Dendritic cell treated with granulocyte-macrophage colony-stimulating factor and Interleukin-4, amounts not matched to agents 40 ng/mL and 50 ng/mL, for 4 days (primary cell): ENCODE measurements around the gene SGCA.

Experiments used
- H3K27ac Mint-ChIP-seq: one replicate; pipeline ENCODE4 v1.8.0; 2022; ENCODE audit warnings: mild to moderate bottlenecking, mixed read lengths
- H3K27me3 Mint-ChIP-seq: one replicate; pipeline ENCODE4 v1.8.0; 2022; ENCODE audit warnings: mild to moderate bottlenecking, mixed read lengths
- H3K36me3 Mint-ChIP-seq: one replicate; pipeline ENCODE4 v1.8.0; 2022; ENCODE audit warnings: low read depth, mixed read lengths
- H3K4me1 Mint-ChIP-seq: one replicate; pipeline ENCODE4 v1.8.0; 2022; ENCODE audit warnings: low read depth, mixed read lengths
- H3K4me3 Mint-ChIP-seq: one replicate; pipeline ENCODE4 v1.8.0; 2022; ENCODE audit warnings: mild to moderate bottlenecking, moderate library complexity, mixed read lengths
- H3K9me3 Mint-ChIP-seq: one replicate; pipeline ENCODE4 v1.8.0; 2022; ENCODE audit warnings: mixed read lengths
- intact Hi-C: fragments of 100-400 bp; cut with micrococcal nuclease; formaldehyde crosslinking; loops from one replicate; pipeline ENCODE4 v1.15.0; 2022

Gene SGCA

DNA sequence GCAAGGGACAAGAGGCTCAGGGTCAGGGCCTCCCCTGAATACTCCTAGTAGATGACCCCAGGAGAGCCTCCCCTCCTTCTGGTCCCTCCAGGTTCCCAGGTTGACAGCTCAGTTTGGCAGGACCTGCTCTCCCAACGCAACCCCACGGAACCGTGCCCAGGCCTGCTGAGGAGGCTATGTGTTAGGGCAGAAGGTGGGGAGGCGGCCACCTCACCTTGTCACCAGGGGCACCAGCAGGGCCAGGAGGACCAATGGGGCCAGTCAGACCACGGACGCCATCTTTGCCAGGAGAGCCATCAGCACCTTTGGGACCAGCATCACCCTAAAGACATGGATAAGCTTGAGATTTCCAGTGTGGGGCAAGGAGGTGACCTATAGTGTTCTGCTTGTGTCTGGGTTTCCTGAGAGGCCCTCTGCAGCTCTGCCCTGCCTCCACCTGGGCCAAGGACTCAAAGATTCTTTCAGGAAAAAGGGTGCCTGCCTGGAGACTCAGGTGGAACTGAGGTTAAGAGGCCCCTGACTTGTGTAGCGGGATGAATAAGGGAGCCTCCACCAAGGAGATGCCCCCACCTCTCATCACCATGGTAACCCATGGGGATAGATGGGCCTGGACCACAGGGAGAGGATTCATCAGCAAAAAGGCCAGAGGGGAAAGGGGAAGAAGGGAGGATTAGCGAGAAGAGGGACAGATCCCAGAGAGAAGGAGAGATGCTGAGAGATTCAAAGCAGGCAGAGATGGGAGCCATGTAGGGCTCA lies 25.0 kb downstream of the SGCA start:
- Mint-ChIP-seq H3K4me3 (no peak overlapping the region), H3K27me3 (peaks cover 21% of the 10 kb centered on the region), H3K27ac (no peak overlapping the region), H3K4me1 (peaks cover 5% of the 10 kb centered on the region), H3K36me3 (no peaks in the 10 kb centered on the region), H3K9me3 (no peaks in the 10 kb centered on the region)
- intact Hi-C loops: no loop called here

DNA sequence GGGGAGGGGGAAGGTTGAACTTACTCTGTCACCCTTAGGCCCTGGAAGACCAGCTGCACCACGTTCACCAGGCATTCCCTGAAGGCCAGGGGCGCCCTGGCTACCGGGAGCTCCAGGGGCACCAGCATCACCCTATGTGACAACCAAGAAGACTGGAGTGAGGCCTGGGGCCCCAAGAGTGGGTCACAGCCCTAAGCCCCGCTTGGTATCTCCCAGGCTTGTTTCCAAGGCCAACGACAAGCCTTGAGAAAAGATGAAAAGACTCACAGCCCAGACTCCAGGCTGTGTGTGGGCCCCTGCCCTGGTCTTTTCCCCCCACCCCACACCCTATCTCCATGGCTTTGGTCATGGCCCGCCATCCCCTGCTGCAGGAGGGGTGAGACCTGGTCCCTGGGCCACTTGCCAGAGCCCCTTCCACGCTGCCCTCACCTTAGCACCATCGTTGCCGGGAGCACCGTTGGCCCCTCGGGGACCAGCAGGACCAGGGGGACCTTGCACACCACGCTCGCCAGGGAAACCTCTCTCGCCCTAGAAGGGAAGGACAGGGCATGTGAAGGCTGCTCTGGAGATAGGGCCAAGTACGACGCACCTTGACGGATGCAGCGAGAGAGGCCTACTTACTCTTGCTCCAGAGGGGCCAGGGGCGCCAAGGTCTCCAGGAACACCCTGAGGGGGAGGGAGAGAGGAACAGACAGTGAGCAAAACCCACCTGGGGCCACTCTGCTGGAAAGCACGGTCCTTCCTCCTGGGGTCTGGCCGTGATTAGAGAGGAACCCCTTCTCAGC lies 25.7 kb downstream of the SGCA start:
- Mint-ChIP-seq H3K9me3 (no peaks in the 10 kb centered on the region), H3K36me3 (no peaks in the 10 kb centered on the region), H3K27ac (no peak overlapping the region), H3K4me3 (no peak overlapping the region), H3K27me3 (peaks cover 27% of the 10 kb centered on the region), H3K4me1 (peaks cover 5% of the 10 kb centered on the region)
- intact Hi-C loops: no loop called here

DNA sequence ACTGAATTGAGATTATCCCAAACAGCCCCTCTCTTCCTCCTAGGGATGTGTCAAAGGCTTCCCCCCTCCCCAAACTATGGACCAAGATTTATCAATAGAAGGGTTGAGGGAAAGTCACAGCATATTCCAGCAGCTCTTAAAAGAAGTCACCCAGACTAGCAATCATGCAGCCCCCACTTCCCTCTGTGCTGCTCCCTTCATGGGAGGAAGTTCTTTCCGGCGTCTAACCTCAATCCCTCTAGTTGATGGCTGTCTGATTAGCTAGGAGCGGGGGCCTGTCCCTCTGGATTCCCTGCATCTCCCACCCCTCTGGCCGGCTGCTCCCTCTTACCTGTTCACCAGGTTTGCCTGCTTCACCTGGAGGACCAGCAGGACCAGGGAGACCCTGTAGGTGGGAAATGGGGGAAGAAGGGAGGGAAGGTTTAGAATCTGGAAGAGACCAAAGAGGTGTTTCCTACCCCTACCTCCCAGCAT lies 26.4 kb downstream of the SGCA start:
- H3K27ac Mint-ChIP-seq: no peak overlapping the region
- peaks cover 23% of the 10 kb centered on the region for H3K27me3 Mint-ChIP-seq
- no peaks in the 10 kb centered on the region for H3K36me3 Mint-ChIP-seq
- H3K9me3 Mint-ChIP-seq: no peaks in the 10 kb centered on the region
- no peak overlapping the region for H3K4me3 Mint-ChIP-seq
- intact Hi-C loops: no loop called here
- H3K4me1 Mint-ChIP-seq: peaks cover 5% of the 10 kb centered on the region

DNA sequence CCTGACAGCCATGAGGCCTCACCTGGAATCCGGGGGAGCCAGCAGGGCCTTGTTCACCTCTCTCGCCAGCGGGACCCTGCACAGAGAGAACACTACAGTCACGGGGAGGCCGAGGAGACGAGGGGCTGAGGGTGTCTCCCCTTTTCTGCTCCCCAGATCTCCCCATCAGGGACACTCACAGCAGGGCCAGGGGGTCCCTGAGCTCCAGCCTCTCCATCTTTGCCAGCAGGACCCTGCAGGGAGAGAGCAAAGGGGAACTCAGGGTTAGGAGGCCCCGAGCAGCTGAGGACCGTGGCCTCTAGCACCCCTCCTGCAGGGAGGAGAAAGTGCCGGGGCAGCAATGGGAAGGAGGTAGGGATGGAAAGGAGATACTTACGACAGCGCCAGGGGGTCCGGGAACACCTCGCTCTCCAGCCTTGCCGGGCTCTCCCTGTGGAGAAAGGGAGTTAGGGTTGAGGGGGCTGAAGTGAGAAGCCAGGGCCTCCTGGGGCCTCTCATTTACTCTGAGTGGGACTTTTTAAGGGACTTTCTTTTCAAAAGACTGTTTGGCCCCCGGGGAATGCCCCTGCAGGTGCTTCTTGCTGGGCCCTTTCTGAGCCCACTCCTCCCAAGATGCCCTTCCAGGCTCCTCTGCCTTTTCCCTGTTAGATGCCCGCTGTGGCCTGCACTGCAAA lies 26.9 kb downstream of the SGCA start:
- Mint-ChIP-seq H3K36me3 (no peaks in the 10 kb centered on the region), H3K27ac (no peak overlapping the region), H3K9me3 (no peaks in the 10 kb centered on the region), H3K4me1 (peaks cover 5% of the 10 kb centered on the region), H3K4me3 (no peak overlapping the region), H3K27me3 (peaks cover 27% of the 10 kb centered on the region)
- intact Hi-C loops: no loop called here

DNA sequence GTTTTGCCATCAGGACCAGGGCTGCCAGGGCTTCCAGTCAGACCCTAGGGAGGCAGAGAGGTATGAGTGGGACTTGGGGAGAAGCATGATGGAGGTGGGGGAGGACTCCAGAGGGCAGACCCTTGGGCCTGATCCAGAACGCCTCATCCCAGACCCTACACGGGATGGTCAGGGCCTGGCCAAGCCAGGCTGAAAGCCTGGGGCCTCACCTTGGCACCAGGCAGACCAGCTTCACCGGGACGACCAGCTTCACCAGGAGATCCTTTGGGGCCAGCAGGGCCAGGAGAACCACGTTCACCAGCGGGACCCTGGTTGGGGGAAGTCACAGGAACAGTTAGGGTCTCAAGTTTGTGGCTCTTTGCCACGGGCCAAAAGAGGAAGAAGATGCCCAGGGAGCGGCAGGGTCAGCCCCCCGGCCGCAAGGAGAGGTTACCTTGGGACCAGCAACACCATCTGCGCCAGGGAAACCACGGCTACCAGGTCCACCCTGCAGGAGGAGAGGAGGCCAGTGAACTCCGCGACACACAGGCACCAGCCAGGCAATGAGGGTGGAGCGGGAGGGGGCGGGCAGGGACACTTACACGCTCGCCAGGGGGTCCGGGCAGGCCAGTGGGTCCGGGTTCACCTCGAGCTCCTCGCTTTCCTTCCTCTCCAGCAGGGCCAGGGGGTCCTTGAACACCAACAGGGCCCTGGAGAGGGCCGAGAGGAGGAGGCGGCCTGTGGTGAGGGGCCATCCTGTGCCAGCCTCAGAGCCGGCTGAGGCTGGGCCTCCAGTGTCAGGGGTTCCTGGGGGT lies 28.5 kb downstream of the SGCA start:
- Mint-ChIP-seq H3K9me3 (no peaks in the 10 kb centered on the region), H3K27me3 (peaks cover 37% of the 10 kb centered on the region), H3K4me1 (no peaks in the 10 kb centered on the region), H3K4me3 (no peak overlapping the region), H3K36me3 (no peaks in the 10 kb centered on the region), H3K27ac (no peak overlapping the region)
- intact Hi-C loops: no loop called here

DNA sequence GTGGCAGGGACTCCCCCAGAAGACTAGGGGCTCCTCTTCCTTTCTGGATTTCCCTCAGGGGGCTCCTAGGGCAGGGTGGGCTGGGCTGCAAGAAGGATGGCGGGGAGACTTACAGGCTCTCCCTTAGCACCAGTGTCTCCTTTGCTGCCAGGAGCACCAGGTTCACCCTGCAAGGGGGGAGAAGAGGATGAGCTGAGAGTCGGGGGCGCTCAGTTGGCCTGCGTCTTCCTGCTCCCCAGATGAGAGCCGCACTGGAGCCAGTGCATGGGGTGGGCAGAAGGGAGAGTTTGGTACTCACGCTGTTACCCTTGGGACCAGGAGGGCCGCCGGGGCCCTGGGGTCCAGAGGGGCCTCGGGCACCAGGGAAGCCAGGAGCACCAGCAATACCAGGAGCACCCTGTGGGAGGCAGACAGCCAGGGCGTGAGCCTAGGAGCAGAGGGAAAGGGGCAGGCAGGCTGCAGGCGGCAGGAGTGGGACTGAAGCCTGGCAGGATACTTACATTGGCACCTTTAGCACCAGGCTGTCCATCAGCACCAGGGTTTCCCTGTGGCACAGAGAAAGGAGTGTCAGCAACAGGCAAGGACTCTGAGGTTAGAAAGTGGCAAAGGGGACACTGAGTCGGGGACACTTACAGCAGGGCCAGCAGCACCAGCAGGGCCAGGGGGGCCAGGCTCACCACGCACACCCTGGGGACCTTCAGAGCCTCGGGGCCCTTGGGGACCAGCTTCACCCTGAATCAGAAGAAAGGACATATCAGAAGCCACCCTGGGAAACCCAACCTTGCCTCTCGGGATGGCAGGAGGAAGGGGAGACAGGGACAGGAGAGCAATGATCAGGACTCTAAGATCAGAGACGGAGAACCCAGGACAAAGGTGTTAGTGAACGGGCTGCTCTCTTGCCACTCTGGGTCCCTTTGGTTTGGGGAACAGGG lies 29.4 kb downstream of the SGCA start:
- Mint-ChIP-seq H3K4me1 (peaks cover 5% of the 10 kb centered on the region), H3K4me3 (no peak overlapping the region), H3K9me3 (no peaks in the 10 kb centered on the region), H3K36me3 (no peaks in the 10 kb centered on the region), H3K27me3 (peaks cover 41% of the 10 kb centered on the region), H3K27ac (no peak overlapping the region)
- intact Hi-C loops: no loop called here

DNA sequence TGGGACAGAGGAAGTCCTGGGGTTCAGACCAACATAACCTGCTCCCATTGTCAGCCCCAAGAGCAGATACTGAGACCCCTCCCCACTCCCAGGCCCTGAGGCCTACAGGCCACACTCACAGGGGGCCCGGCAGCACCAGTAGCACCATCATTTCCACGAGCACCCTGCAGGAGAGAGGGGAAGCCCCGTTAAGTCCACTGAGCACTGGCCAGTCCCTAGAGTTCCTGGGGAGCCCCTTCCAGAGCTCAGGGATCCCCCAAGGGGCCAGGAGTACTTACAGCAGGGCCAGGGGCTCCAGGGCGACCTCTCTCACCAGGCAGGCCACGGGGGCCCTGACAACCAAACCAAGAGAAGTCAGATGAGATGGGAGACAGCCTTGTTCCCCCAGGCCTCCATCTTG lies 30.2 kb downstream of the SGCA start:
- peaks cover 44% of the 10 kb centered on the region for H3K27me3 Mint-ChIP-seq
- no peaks in the 10 kb centered on the region for H3K36me3 Mint-ChIP-seq
- H3K4me1 Mint-ChIP-seq: peaks cover 10% of the 10 kb centered on the region
- intact Hi-C loops: no loop called here
- H3K4me3 Mint-ChIP-seq: no peak overlapping the region
- no peak overlapping the region for H3K27ac Mint-ChIP-seq
- H3K9me3 Mint-ChIP-seq: no peaks in the 10 kb centered on the region

DNA sequence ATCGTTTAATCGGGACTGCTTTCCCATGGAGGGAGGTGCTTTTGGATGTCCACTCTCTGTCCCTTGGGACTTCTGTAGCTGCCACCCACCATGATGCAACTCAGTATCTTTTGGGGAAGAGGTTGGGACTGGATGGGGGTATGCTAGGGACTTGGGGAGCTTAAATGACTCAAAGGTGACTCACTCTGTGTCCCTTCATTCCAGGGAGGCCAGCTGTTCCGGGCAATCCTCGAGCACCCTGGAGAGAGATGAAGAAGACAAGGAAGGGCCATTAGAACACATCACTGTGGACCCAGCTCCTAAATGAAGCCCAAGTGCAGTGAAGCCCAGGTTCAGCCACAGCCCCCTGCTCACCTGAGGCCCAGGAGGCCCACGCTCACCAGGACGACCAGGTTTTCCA lies 31.0 kb downstream of the SGCA start:
- H3K4me1 Mint-ChIP-seq: peaks cover 14% of the 10 kb centered on the region

DNA sequence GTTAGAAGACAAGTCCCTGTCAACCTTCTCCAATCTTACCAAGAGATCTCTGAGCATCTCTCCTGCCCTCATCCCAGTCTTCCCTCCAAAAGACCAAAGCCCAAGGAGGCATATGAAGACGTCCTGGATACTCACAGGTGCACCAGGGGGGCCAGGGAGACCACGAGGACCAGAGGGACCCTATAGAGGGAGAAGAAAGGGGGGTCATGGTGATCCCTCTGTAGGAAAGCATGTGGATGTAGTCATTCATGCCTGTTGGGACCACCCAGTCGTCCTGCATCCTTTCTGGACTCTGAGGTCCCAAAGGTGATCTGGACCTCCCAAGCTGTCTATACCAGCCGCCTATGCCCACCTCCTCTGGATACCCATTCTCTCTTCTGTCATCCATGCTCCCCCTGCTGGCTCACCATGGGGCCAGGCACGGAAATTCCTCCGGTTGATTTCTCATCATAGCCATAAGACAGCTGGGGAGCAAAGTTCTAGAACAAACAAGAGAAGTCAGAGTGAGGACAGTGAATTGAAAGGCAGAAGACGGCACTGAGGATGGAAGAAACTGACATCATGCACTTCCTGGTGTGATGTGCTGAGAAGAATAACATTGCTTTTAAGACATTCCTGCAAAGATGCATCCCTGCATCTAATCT lies 32.3 kb downstream of the SGCA start:
- intact Hi-C loops: loop anchor here (1.0 kb wide), 1 partner anchor 58 kb away; no protein-coding TSS in a partner anchor
- no peaks in the 10 kb centered on the region for H3K36me3 Mint-ChIP-seq
- no peak overlapping the region for H3K4me3 Mint-ChIP-seq

More for the DNA sequence above, 31.0 kb downstream of the SGCA start:
- no peaks in the 10 kb centered on the region for H3K9me3 Mint-ChIP-seq
- intact Hi-C loops: no loop called here
- H3K27ac Mint-ChIP-seq: no peak overlapping the region
- peaks cover 51% of the 10 kb centered on the region for H3K27me3 Mint-ChIP-seq
- H3K36me3 Mint-ChIP-seq: no peaks in the 10 kb centered on the region
- no peak overlapping the region for H3K4me3 Mint-ChIP-seq

DNA sequence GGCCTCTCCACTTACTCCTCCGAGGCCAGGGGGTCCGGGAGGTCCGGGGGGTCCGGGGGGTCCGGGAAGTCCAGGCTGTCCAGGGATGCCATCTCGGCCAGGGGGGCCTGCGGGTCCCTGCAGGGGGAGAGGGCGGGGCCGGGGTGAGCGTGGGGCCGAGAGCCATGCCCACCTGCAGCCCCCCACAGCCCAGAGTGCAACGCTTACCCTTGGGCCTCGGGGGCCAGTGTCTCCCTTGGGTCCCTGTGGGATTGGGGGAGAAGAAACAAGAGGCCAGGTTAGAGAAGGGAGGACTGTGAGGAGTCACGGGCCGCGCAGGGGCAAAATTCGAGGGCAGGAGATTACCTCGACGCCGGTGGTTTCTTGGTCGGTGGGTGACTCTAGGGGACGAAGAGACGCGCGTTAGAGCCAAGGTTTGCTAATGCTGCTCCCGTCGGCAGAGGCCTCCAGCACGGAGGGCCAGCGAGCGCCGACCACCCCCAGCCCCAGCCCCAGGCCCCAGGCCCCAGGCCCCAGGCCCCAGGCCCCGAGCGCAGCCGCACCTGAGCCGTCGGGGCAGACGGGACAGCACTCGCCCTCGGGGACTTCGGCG lies 33.5 kb downstream of the SGCA start:
- Mint-ChIP-seq H3K4me1 (peaks cover 19% of the 10 kb centered on the region), H3K9me3 (no peaks in the 10 kb centered on the region), H3K27me3 (peaks cover 67% of the 10 kb centered on the region), H3K4me3 (no peak overlapping the region), H3K27ac (no peak overlapping the region), H3K36me3 (no peaks in the 10 kb centered on the region)
- intact Hi-C loops: no loop called here

More for the DNA sequence above, 32.3 kb downstream of the SGCA start:
- H3K27ac Mint-ChIP-seq: no peak overlapping the region
- H3K4me1 Mint-ChIP-seq: peaks cover 18% of the 10 kb centered on the region
- peaks cover 64% of the 10 kb centered on the region for H3K27me3 Mint-ChIP-seq
- no peaks in the 10 kb centered on the region for H3K9me3 Mint-ChIP-seq

DNA sequence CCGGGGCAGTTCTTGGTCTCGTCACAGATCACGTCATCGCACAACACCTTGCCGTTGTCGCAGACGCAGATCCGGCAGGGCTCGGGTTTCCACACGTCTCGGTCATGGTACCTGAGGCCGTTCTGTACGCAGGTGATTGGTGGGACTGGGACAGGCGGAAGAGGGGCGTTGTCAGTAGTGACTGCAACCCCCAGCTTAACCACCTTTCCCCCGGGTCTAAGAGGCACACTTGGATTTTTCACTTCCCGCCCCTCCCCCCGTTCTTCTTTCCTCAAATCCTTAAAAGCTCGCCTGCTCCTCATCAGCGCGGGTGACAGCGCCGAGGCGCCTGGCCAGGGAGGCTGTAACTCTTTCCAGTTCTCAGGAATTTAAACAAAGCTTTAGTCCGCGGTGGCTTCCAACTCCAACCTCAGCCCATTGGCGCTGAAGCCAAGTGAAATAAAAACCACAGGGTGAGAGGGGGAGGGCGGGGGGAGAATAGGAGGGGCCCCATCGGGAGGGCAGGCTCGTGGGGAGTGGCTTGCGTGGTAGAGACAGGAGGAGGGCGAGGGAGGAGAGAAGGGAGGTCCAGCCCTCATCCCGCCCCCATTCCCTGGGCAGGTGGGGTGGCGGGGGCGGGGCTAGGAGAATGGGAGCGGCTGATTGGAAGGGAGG lies 34.1 kb downstream of the SGCA start:
- H3K4me3 Mint-ChIP-seq: no peak overlapping the region
- H3K4me1 Mint-ChIP-seq: peaks cover 19% of the 10 kb centered on the region
- no peak overlapping the region for H3K27ac Mint-ChIP-seq
- no peaks in the 10 kb centered on the region for H3K36me3 Mint-ChIP-seq
- peaks cover 71% of the 10 kb centered on the region for H3K27me3 Mint-ChIP-seq
- intact Hi-C loops: loop anchor here (1.0 kb wide), 2 partner anchors 73 to 97 kb away; no protein-coding TSS in a partner anchor
- no peaks in the 10 kb centered on the region for H3K9me3 Mint-ChIP-seq
